IPS-18c (cell line): ENCODE measurements around the gene LRRIQ3.

Experiments used
- H3K4me3 ChIP-seq: 2 replicates; pipeline ENCODE4 v1.7.0; 2013; ENCODE audit warnings: low read depth, mild to moderate bottlenecking, low read length, moderate library complexity; ENCODE audit not compliant: insufficient read depth
- H3K9me3 ChIP-seq: one replicate; pipeline ENCODE4 v1.6.1; 2013; ENCODE audit warnings: mild to moderate bottlenecking, low read length, moderate library complexity; ENCODE audit not compliant: control insufficient read depth, insufficient read depth

LRRIQ3 gene

GRCh38 chr1:73998348-73998959 is 199.5 kb downstream of the LRRIQ3 start:
- Histone ChIP-seq H3K9me3 (no peaks in the 10 kb centered on the region), H3K4me3 (no peak overlapping the region)

- Histone ChIP-seq H3K9me3 (peaks cover 5% of the 10 kb centered on the region), H3K4me3 (no peak overlapping the region)
Measured at GRCh38 chr1:73980324-73981040, 217.5 kb downstream of the LRRIQ3 start.

GRCh38 chr1:73979684-73980083 is 218.3 kb downstream of the LRRIQ3 start:
- H3K9me3 ChIP-seq, result peaks cover 5% of the 10 kb centered on the region
- no peak overlapping the region for H3K4me3 ChIP-seq

GRCh38 chr1:73978964-73979363 is 219.0 kb downstream of the LRRIQ3 start:
- H3K4me3 ChIP-seq, result no peak overlapping the region
- peaks cover 5% of the 10 kb centered on the region for H3K9me3 ChIP-seq
